ENCODE measurements around the gene WFIKKN1.

WFIKKN1 gene

GRCh38 chr16:657487-657886 is 26.7 kb downstream of the WFIKKN1 start:
- H3K4me3 ChIP-seq (ENCODE audit: control insufficient read depth, low read depth, low read length) = no peak overlapping the region
- DNase-seq (ENCODE audit: low read depth) = no peak
- TF ChIP-seq CTCF (IDR thresholded peaks at IDR 0.05; ENCODE audit: control insufficient read depth, insufficient read depth, low read depth, low read length, missing control alignments) = no peak

- H3K4me3 ChIP-seq (ENCODE audit: control insufficient read depth, low read depth, low read length) = no peak overlapping the region
- no peak for DNase-seq (ENCODE audit: low read depth)
- no peak for TF ChIP-seq CTCF (IDR thresholded peaks at IDR 0.05; ENCODE audit: control insufficient read depth, insufficient read depth, low read depth, low read length, missing control alignments)
These were observed 28.1 kb downstream of the WFIKKN1 start for GRCh38 chr16:658679-659571.

- DNase-seq (ENCODE audit: low read depth) = no peak
- TF ChIP-seq CTCF (IDR thresholded peaks at IDR 0.05; ENCODE audit: control insufficient read depth, insufficient read depth, low read depth, low read length, missing control alignments) = no peak
These were observed 28.8 kb downstream of the WFIKKN1 start for GRCh38 chr16:659618-660017.

GRCh38 chr16:660132-660458 is 29.3 kb downstream of the WFIKKN1 start:
- TF ChIP-seq CTCF (IDR thresholded peaks at IDR 0.05; ENCODE audit: control insufficient read depth, insufficient read depth, low read depth, low read length, missing control alignments) = no peak
- DNase-seq (ENCODE audit: low read depth) = no peak
- H3K4me3 ChIP-seq (ENCODE audit: control insufficient read depth, low read depth, low read length) = no peak overlapping the region

More at GRCh38 chr16:659618-660017, 28.8 kb downstream of the WFIKKN1 start:
- H3K4me3 ChIP-seq (ENCODE audit: control insufficient read depth, low read depth, low read length) = no peak overlapping the region

- no peak overlapping the region for H3K4me3 ChIP-seq (ENCODE audit: control insufficient read depth, low read depth, low read length)
- peak; percentile 43 for TF ChIP-seq CTCF (IDR thresholded peaks at IDR 0.05; ENCODE audit: control insufficient read depth, insufficient read depth, low read depth, low read length, missing control alignments)
- no peak for DNase-seq (ENCODE audit: low read depth)
These were observed 29.8 kb downstream of the WFIKKN1 start for GRCh38 chr16:660459-661183.

- H3K4me3 ChIP-seq (ENCODE audit: control insufficient read depth, low read depth, low read length) = no peak overlapping the region
- TF ChIP-seq CTCF (IDR thresholded peaks at IDR 0.05; ENCODE audit: control insufficient read depth, insufficient read depth, low read depth, low read length, missing control alignments) = no peak
- no peak for DNase-seq (ENCODE audit: low read depth)
These were observed 30.5 kb downstream of the WFIKKN1 start for GRCh38 chr16:661184-661821.
